ENCODE data around the gene ADAMTS12. TPM values are rescaled to one million over a fixed set of nuclear protein-coding genes. Genes with fewer than 3 reads are reported as not detected.

ADAMTS12 gene
- total RNA-seq, 1 experiment from 2014 or later: 0.05 TPM

DNA sequence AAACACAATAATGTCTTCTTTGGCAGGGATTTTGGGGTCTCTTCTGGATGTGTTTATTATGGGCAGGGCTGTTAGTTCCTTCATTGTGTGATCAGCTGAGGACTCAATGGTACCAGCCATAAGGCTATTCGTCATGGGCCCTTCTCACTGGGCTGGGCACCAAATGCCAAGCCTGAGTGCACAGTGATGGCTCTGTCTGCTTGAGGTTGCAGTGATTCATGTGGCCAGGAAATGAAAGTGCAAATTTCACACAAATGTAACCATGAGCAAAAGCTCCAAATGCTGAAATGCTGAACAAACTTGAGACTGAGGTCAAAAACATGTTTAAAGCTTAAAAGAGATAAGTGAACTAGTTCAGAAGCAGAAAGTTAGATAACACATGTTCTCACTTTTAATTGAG is 260.0 kb downstream of the ADAMTS12 start:
- no TSS peak for BruUV-seq (replicated peaks)

DNA sequence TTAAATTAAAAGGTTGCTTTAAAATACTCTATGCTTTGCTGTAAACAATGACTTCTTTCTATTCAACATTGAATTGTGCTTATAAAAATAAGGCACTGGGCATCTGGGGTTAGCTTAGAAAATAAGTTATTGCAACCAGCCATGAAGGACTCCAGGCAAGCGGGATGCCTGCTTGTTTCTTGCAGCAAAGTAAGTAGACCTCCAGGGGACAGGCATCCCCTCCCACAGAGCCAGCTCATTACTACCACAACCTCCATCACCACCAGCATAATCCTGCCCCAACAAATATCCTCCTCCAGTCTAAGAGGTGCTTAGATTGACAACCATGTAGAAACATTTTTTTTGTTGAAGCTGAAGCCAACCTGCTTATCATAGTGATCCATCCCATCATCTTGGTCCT is 260.7 kb downstream of the ADAMTS12 start:
- ChIA-PET POLR2A (no interaction called here), CTCF (no interaction called here), RAD21 (ENCODE audit: low non-redundant PET in 1 of 2, low total read pairs in 2 of 2, uncharacterized antibody in 2 of 2, unreplicated experiment in 2 of 2) (no interaction called here)
- Histone ChIP-seq H3K4me1 (ENCODE audit: control insufficient read depth in 1 of 2, insufficient read depth in 2 of 2, low read length in 2 of 2) (no peaks in the 10 kb centered on the region), H4K20me1 (ENCODE audit: insufficient read depth) (no peaks in the 10 kb centered on the region), H3K36me3 (ENCODE audit: control insufficient read depth in 1 of 2, insufficient read depth in 2 of 2, low read length in 2 of 2) (no peaks in the 10 kb centered on the region), H3K27me3 (ENCODE audit: insufficient read depth, low read length) (peaks cover 71% of the 10 kb centered on the region), H3K9me3 (ENCODE audit: control insufficient read depth in 1 of 2, insufficient read depth in 1 of 2, low read depth in 1 of 2, low read length in 2 of 2) (no peaks in the 10 kb centered on the region), H2AFZ (ENCODE audit: low read depth, low read length, poor library complexity, severe bottlenecking) (no peak overlapping the region), H3K9me2 (ENCODE audit: insufficient read depth) (no peaks in the 10 kb centered on the region), H3K79me2 (ENCODE audit: insufficient read depth, low read length) (no peaks in the 10 kb centered on the region), H3K27ac (ENCODE audit: low read depth, low read length) (no peak overlapping the region), H3K9ac (ENCODE audit: low read length) (no peak overlapping the region), H3K4me2 (ENCODE audit: low read length) (no peak overlapping the region), H3K4me3 (replicated peaks in 1 of 2; ENCODE audit: low read depth in 1 of 2, low read length in 2 of 2) (no peak overlapping the region)
- TF ChIP-seq CBX3 (IDR thresholded peaks at IDR 0.05; ENCODE audit: low read depth) (no peak), SIN3A (IDR thresholded peaks at IDR 0.05; ENCODE audit: low read depth) (no peak), YY1 (IDR thresholded peaks at IDR 0.05; ENCODE audit: extremely low read depth, insufficient replicate concordance, low read depth, low read length) (no peak), ELF1 (IDR thresholded peaks at IDR 0.05; ENCODE audit: borderline replicate concordance, low read depth) (no peak), ZNF274 (IDR thresholded peaks at IDR 0.05; ENCODE audit: low read depth, low read length) (no peak), POLR2A (IDR thresholded peaks at IDR 0.05; ENCODE audit: borderline replicate concordance, extremely low read depth, insufficient read depth, insufficient read length) (no peak)
- TF ChIP-seq, protein P1, sequence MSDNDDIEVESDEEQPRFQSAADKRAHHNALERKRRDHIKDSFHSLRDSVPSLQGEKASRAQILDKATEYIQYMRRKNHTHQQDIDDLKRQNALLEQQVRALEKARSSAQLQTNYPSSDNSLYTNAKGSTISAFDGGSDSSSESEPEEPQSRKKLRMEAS (IDR thresholded peaks at IDR 0.05): no peak
- ATAC-seq (no peak), DNase-seq (ENCODE audit: low read depth, low spot score) (no peak)
- intact Hi-C loops (cut with micrococcal nuclease): no loop called here
- BruUV-seq (replicated peaks): no TSS peak

More for the DNA sequence above, 260.0 kb downstream of the ADAMTS12 start:
- RAD21 ChIA-PET (ENCODE audit: low non-redundant PET in 1 of 2, low total read pairs in 2 of 2, uncharacterized antibody in 2 of 2, unreplicated experiment in 2 of 2): no interaction called here
- no peak overlapping the region for H3K9ac ChIP-seq (ENCODE audit: low read length)
- H4K20me1 ChIP-seq (ENCODE audit: insufficient read depth): no peaks in the 10 kb centered on the region
- POLR2A ChIA-PET: no interaction called here
- DNase-seq (ENCODE audit: low read depth, low spot score): no peak
- peaks cover 77% of the 10 kb centered on the region for H3K27me3 ChIP-seq (ENCODE audit: insufficient read depth, low read length)
- no peak overlapping the region for H3K4me2 ChIP-seq (ENCODE audit: low read length)
- no peaks in the 10 kb centered on the region for H3K9me2 ChIP-seq (ENCODE audit: insufficient read depth)
- H3K79me2 ChIP-seq (ENCODE audit: insufficient read depth, low read length): no peaks in the 10 kb centered on the region
- H3K4me3 ChIP-seq (replicated peaks in 1 of 2; ENCODE audit: low read depth in 1 of 2, low read length in 2 of 2): no peak overlapping the region
- H2AFZ ChIP-seq (ENCODE audit: low read depth, low read length, poor library complexity, severe bottlenecking): no peak overlapping the region
- H3K4me1 ChIP-seq (ENCODE audit: control insufficient read depth in 1 of 2, insufficient read depth in 2 of 2, low read length in 2 of 2): no peaks in the 10 kb centered on the region
- intact Hi-C loops (cut with micrococcal nuclease): no loop called here
- no peak overlapping the region for H3K27ac ChIP-seq (ENCODE audit: low read depth, low read length)
- H3K9me3 ChIP-seq (ENCODE audit: control insufficient read depth in 1 of 2, insufficient read depth in 1 of 2, low read depth in 1 of 2, low read length in 2 of 2): no peaks in the 10 kb centered on the region
- CTCF ChIA-PET: no interaction called here
- H3K36me3 ChIP-seq (ENCODE audit: control insufficient read depth in 1 of 2, insufficient read depth in 2 of 2, low read length in 2 of 2): no peaks in the 10 kb centered on the region
- TF ChIP-seq, protein P2, sequence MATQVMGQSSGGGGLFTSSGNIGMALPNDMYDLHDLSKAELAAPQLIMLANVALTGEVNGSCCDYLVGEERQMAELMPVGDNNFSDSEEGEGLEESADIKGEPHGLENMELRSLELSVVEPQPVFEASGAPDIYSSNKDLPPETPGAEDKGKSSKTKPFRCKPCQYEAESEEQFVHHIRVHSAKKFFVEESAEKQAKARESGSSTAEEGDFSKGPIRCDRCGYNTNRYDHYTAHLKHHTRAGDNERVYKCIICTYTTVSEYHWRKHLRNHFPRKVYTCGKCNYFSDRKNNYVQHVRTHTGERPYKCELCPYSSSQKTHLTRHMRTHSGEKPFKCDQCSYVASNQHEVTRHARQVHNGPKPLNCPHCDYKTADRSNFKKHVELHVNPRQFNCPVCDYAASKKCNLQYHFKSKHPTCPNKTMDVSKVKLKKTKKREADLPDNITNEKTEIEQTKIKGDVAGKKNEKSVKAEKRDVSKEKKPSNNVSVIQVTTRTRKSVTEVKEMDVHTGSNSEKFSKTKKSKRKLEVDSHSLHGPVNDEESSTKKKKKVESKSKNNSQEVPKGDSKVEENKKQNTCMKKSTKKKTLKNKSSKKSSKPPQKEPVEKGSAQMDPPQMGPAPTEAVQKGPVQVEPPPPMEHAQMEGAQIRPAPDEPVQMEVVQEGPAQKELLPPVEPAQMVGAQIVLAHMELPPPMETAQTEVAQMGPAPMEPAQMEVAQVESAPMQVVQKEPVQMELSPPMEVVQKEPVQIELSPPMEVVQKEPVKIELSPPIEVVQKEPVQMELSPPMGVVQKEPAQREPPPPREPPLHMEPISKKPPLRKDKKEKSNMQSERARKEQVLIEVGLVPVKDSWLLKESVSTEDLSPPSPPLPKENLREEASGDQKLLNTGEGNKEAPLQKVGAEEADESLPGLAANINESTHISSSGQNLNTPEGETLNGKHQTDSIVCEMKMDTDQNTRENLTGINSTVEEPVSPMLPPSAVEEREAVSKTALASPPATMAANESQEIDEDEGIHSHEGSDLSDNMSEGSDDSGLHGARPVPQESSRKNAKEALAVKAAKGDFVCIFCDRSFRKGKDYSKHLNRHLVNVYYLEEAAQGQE (IDR thresholded peaks at IDR 0.05; ENCODE audit: low read depth): no peak
- no peak for ATAC-seq

Data from HCT116 (cell line).